A549 (cell line): ENCODE results near the gene REL. TPM values are rescaled to one million over a fixed set of nuclear protein-coding genes. Genes with fewer than 3 reads are reported as not detected.
"Not testable (repeated sequence)": the region's sequence is repeated elsewhere in the genome, so short reads cannot be mapped to it uniquely, and the experiment has no call there.

ENCODE experiments used
- ATAC-seq, 2 experiments: fragments of 200-7000 bp in 1 of 2; fragments of >200 bp in 1 of 2; cut with Nextera tagmentation in 1 of 2; cut with Tn5 transposase in 1 of 2; 3 replicates each; pipeline versions ENCODE4 v1.8.0 to v1.9.1; 2018 to 2020; ENCODE audit warnings: mild to moderate bottlenecking in 1 of 2, moderate library complexity in 1 of 2
- CTCF ChIA-PET: fragments of 300-600 bp; sonication (Branson Sonifier 250); formaldehyde crosslinking; extraction: SDS; loops from one replicate; lab custom pipeline; 2021; ENCODE audit warnings: antibody characterized with exemption, inconsistent platforms; lab: Yijun Ruan, JAX
- POLR2A ChIA-PET: fragments of 350-600 bp; formaldehyde crosslinking; extraction: SDS; loops from one replicate; lab custom pipeline; 2021; ENCODE audit warnings: antibody characterized with exemption, inconsistent platforms; lab: Yijun Ruan, JAX
- DNase-seq, 2 experiments: peaks; one replicate each; pipeline versions ENCODE4 v3.0.0 to v3.0.0-alpha.2; 2011 to 2016; ENCODE audit warnings: low read depth in 1 of 2, low spot score in 1 of 2
- FAIRE-seq: peaks from 2 replicates; lab custom pipeline; 2011; peaks lifted over from hg19 to GRCh38; lab: Jason Lieb, UNC
- H3K27ac ChIP-seq, 2 experiments: fragments of >200 bp; sonication (Bioruptor Twin); formaldehyde crosslinking; 3 replicates each; pipeline ENCODE4 v1.5.1; 2016 to 2017
- H3K4me1 ChIP-seq: fragments of >200 bp; sonication (Bioruptor Twin); formaldehyde crosslinking; 3 replicates; pipeline ENCODE4 v1.6.1; 2016
- H3K4me2 ChIP-seq: fragments of >200 bp; sonication (Bioruptor Twin); formaldehyde crosslinking; 3 replicates; pipeline ENCODE4 v1.6.1; 2016
- H3K4me3 ChIP-seq: fragments of >200 bp; sonication (Bioruptor Twin); formaldehyde crosslinking; 3 replicates; pipeline ENCODE4 v1.5.1; 2016
- H3K9me3 ChIP-seq: fragments of >200 bp; sonication (Bioruptor Twin); formaldehyde crosslinking; 3 replicates; pipeline ENCODE4 v1.6.1; 2016
- BCL3 ChIP-seq: fragments of >200 bp; sonication (Bioruptor Twin); formaldehyde crosslinking; IDR thresholded peaks from 3 replicates; pipeline ENCODE4 v1.6.1; 2016
- BHLHE40 ChIP-seq: IDR thresholded peaks from 2 replicates; pipeline ENCODE4 v1.6.1; 2012; ENCODE audit warnings: low read depth, low read length, inconsistent platforms
- ESRRA ChIP-seq: fragments of 150-350 bp; IDR thresholded peaks from 2 replicates; pipeline ENCODE4 v1.6.1; 2014; ENCODE audit warnings: mild to moderate bottlenecking, low read length, borderline replicate concordance
- FOSB ChIP-seq: fragments of 250-450 bp; sonication (Bioruptor Pico); IDR thresholded peaks from 2 replicates; pipeline ENCODE4 v1.5.0; 2020; ENCODE audit warnings: mild to moderate bottlenecking, moderate library complexity
- GATA3 ChIP-seq: IDR thresholded peaks from 2 replicates; pipeline ENCODE4 v1.6.1; 2012; ENCODE audit warnings: borderline replicate concordance
- HOXB5 ChIP-seq: fragments of 250-450 bp; sonication (Bioruptor Pico); IDR thresholded peaks from 2 replicates; pipeline ENCODE4 v1.5.0; 2020; ENCODE audit warnings: mild to moderate bottlenecking, moderate library complexity
- JUN ChIP-seq, 2 experiments: fragments of >200 bp; sonication (Bioruptor Twin); formaldehyde crosslinking; IDR thresholded peaks; 2 replicates in 1 of 2; 3 replicates in 1 of 2; pipeline ENCODE4 v1.6.1; 2016 to 2017
- MAFK ChIP-seq: fragments of 450-650 bp; IDR thresholded peaks from 2 replicates; pipeline ENCODE4 v1.6.1; 2014; ENCODE audit not compliant: partially characterized antibody
- PHF8 ChIP-seq: fragments of 200-600 bp; sonication (generic); IDR thresholded peaks from 2 replicates; pipeline ENCODE4 v1.6.1; 2016; ENCODE audit warnings: low read depth, mild to moderate bottlenecking, antibody characterized with exemption, moderate library complexity, borderline replicate concordance
- RAD21 ChIP-seq, 2 experiments: fragments of >200 bp in 1 of 2; sonication (Bioruptor Twin) in 1 of 2; formaldehyde crosslinking in 1 of 2; IDR thresholded peaks in 1 of 2; conservative IDR thresholded peaks in 1 of 2; 2 replicates in 1 of 2; 3 replicates in 1 of 2; pipeline ENCODE4 v1.6.1; 2012 to 2018; ENCODE audit warnings: inconsistent platforms in 1 of 2
- TFCP2L1 ChIP-seq: fragments of 250-450 bp; sonication (Bioruptor Pico); IDR thresholded peaks from 2 replicates; pipeline ENCODE4 v1.5.0; 2021; ENCODE audit warnings: mild to moderate bottlenecking
- ZSCAN20 ChIP-seq: fragments of 250-450 bp; sonication (Bioruptor Pico); IDR thresholded peaks from 2 replicates; pipeline ENCODE4 v1.8.0; 2022; ENCODE audit warnings: mild to moderate bottlenecking, moderate library complexity
- WGBS: methylation state at CpG from one replicate; pipeline ENCODE4 v1.1.6; 2017; ENCODE audit errors: missing lambda C conversion rate; 5-methylcytosine and 5-hydroxymethylcytosine counted together
- polyA plus RNA-seq, 4 experiments: library from polyadenylated mRNA; depleted of rRNA in 3 of 4; stranded (reverse); fragments of >200 nt; fragmentation: RNase III in 1 of 4; extraction: RNeasy Plus Mini Kit Qiagen cat#74134 plus additional on column Dnase treatment in 1 of 4; gene quantifications; 2 replicates in 3 of 4; 3 replicates in 1 of 4; pipeline ENCODE4 v1.2.3, GENCODE V29; 2011 to 2017
- TF ChIP-seq, protein P1 (sequence below): fragments of 250-450 bp; sonication (Bioruptor Pico); IDR thresholded peaks from 2 replicates; pipeline ENCODE4 v1.5.0; 2021; ENCODE audit warnings: mild to moderate bottlenecking, moderate library complexity, borderline replicate concordance

REL gene
- polyA plus RNA-seq, 2 of the 4 experiments (the other 2 are of a cell fraction) = 2.4 to 9.3 TPM

GRCh38 chr2:60899892-60900249 is 18.5 kb downstream of the REL start (continued):
- TF ChIP-seq GATA3 (no peak), TFCP2L1 (CRISPR knock-in tag) (no peak)

DNA sequence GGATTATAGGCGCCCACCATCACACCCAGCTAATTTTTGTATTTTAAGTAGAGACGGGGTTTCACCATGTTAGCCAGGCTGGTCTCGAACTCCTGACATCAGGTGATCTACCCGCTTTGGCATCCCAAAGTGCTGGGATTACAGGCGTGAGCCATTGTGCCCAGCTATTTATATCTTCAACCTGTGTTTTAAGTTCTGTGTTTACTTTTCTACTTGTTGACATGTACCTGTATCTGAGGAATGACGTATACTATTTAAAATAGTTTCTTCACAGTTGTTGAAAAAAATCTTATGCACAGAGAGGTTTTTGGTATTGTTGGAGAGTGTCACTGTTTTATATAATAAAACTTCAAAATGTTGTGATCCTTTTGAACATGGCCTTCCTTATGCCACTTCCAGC is 19.9 kb downstream of the REL start:
- POLR2A ChIA-PET, CTCF ChIA-PET, H3K9me3 ChIP-seq, ATAC-seq, DNase-seq, H3K27ac ChIP-seq, FAIRE-seq, H3K4me3 ChIP-seq, H3K4me2 ChIP-seq, H3K4me1 ChIP-seq: not testable (repeated sequence)
- WGBS = 94% methylated on average over 6 of the region's 6 CpGs

DNA sequence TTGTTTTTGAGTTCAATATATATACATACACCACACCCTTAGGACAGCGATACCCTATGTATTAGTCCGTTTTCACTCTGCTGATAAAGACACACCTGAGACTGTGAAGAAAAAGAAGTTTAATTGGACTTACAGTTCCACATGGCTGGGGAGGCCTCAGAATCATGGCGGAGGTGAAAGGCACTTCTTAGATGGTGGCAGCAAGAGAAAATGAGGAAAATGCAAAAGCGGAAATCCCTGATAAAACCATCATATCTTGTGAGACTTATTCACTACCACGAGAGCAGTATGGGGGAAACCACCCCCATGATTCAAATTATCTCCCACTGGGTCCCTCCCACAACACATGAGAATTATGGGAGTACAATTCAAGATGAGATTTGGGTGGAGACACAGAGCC is 24.5 kb downstream of the REL start:
- 89% methylated on average over 5 of the region's 5 CpGs for WGBS
- POLR2A ChIA-PET, CTCF ChIA-PET, H3K9me3 ChIP-seq, H3K4me2 ChIP-seq, H3K27ac ChIP-seq, ATAC-seq, H3K4me3 ChIP-seq, H3K4me1 ChIP-seq, FAIRE-seq, DNase-seq: not testable (repeated sequence)

- Histone ChIP-seq H3K27ac (no peak overlapping the region), H3K4me1 (no peaks in the 10 kb centered on the region), H3K4me2 (no peak overlapping the region), H3K9me3 (no peaks in the 10 kb centered on the region), H3K4me3 (no peak overlapping the region)
- DNase-seq (no peak), FAIRE-seq (no peak)
- CTCF ChIA-PET = no interaction called here
- WGBS = 97% methylated on average over 2 of the region's 2 CpGs
- TF ChIP-seq FOSB (CRISPR knock-in tag) (no peak), TFCP2L1 (CRISPR knock-in tag) (no peak), ZSCAN20 (CRISPR knock-in tag) (no peak), MAFK (no peak), BHLHE40 (no peak), HOXB5 (CRISPR knock-in tag) (no peak), BCL3 (no peak), ESRRA (no peak), JUN (IDR thresholded peaks at IDR 0.05) (no peak)
- TF ChIP-seq, all 56 proteins: peak for 0
- POLR2A ChIA-PET = no interaction called here
- ATAC-seq = peak in 1 of 2 experiments; percentile 34; a peak in 2 of 6 replicates
These were observed 25.0 kb downstream of the REL start for GRCh38 chr2:60906395-60906794.

DNA sequence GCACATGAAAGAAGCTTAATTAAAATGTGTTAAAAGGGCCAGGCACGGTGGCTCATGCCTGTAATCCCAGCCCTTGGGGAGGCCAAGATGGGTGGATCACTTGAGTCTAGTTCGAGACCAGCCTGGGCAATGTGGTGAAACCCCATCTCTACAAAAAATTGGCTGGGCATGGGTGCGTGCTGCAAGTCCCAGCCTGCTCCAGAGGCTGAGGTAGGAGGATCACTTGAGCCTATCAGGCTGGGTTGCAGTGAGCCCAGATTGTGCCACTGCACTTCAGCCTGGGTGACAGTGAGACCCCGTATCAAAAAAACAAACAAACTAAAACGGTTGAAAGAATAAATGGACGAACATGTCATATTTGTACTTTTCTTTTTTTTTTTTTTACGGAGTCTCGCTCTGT is 26.0 kb downstream of the REL start:
- WGBS = 97% methylated on average over 8 of the region's 8 CpGs
- POLR2A ChIA-PET = no interaction called here

More for the DNA sequence above, 26.0 kb downstream of the REL start:
- Histone ChIP-seq H3K4me2 (no peak overlapping the region), H3K4me1 (no peaks in the 10 kb centered on the region), H3K27ac (no peak overlapping the region)
- DNase-seq = no peak
- TF ChIP-seq GATA3 (no peak), PHF8 (no peak), RAD21 (conservative IDR thresholded peaks at IDR 0.05 in 1 of 2, IDR thresholded peaks at IDR 0.05 in 1 of 2) (no peak)
- TF ChIP-seq, protein P1, sequence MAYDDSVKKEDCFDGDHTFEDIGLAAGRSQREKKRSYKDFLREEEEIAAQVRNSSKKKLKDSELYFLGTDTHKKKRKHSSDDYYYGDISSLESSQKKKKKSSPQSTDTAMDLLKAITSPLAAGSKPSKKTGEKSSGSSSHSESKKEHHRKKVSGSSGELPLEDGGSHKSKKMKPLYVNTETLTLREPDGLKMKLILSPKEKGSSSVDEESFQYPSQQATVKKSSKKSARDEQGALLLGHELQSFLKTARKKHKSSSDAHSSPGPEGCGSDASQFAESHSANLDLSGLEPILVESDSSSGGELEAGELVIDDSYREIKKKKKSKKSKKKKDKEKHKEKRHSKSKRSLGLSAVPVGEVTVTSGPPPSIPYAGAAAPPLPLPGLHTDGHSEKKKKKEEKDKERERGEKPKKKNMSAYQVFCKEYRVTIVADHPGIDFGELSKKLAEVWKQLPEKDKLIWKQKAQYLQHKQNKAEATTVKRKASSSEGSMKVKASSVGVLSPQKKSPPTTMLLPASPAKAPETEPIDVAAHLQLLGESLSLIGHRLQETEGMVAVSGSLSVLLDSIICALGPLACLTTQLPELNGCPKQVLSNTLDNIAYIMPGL (CRISPR knock-in tag) = no peak
- TF ChIP-seq, all 56 proteins: peak for 0
- CTCF ChIA-PET = interaction anchor here (0.6 kb wide), 1 partner anchor 357 kb away, joined by 3 read pairs; no protein-coding TSS in a partner anchor
- no peaks in the 10 kb centered on the region for H3K9me3 ChIP-seq
- FAIRE-seq (no peak), ATAC-seq (no peak)
- H3K4me3 ChIP-seq = no peak overlapping the region
